HepG2 (cell line): Measurements from ENCODE around the gene SLC35D2. TPM values are rescaled to one million over a fixed set of nuclear protein-coding genes. Genes with fewer than 3 reads are reported as not detected.
A peak's percentile ranks its signal among the peaks of the same experiment; 100 is the strongest.

Experiments
- ATM ChIP-seq: fragments of 450-650 bp; IDR thresholded peaks from 2 replicates; pipeline ENCODE4 v1.7.1; 2017; ENCODE audit warnings: mild to moderate bottlenecking, borderline replicate concordance
- DNMT1 ChIP-seq: sonication (generic); formaldehyde crosslinking; IDR thresholded peaks from 2 replicates; pipeline ENCODE4 v1.5.1; 2020; ENCODE audit warnings: mild to moderate bottlenecking, missing genetic modification reagents
- ESRRA ChIP-seq: sonication (generic); formaldehyde crosslinking; IDR thresholded peaks from 2 replicates; pipeline ENCODE4 v1.5.1; 2020; ENCODE audit warnings: mild to moderate bottlenecking, low read depth, missing genetic modification reagents
- HNF4G ChIP-seq, 2 experiments: sonication (generic) in 1 of 2; formaldehyde crosslinking in 1 of 2; IDR thresholded peaks; 2 replicates each; pipeline versions ENCODE4 v1.4.0 to v1.6.1; 2011 to 2020; ENCODE audit warnings: borderline replicate concordance in 2 of 2, low read depth in 2 of 2, mild to moderate bottlenecking in 2 of 2, low read length in 1 of 2, missing genetic modification reagents in 1 of 2, moderate library complexity in 1 of 2
- NR2F6 ChIP-seq, 2 experiments: IDR thresholded peaks; 2 replicates each; pipeline ENCODE4 v1.6.1; 2016; ENCODE audit warnings: antibody characterized with exemption in 1 of 2, mild to moderate bottlenecking in 1 of 2
- RAD21 ChIP-seq: fragments of 450-650 bp; formaldehyde crosslinking; IDR thresholded peaks from 2 replicates; pipeline ENCODE4 v1.5.0; 2020; ENCODE audit warnings: mild to moderate bottlenecking
- RFXANK ChIP-seq: IDR thresholded peaks from 2 replicates; pipeline ENCODE4 v1.6.1; 2016
- SNRNP70 ChIP-seq: fragments of 200-400 bp; formaldehyde crosslinking; IDR thresholded peaks from 2 replicates; pipeline ENCODE4 v1.6.1; 2017; ENCODE audit warnings: mild to moderate bottlenecking, low read depth, low read length, moderate library complexity
- TRAFD1 ChIP-seq: sonication (generic); formaldehyde crosslinking; IDR thresholded peaks from 2 replicates; pipeline ENCODE4 v1.5.1; 2020; ENCODE audit warnings: missing genetic modification reagents, mild to moderate bottlenecking, borderline replicate concordance
- ZMYM4 ChIP-seq: sonication (generic); formaldehyde crosslinking; IDR thresholded peaks from 2 replicates; pipeline ENCODE4 v1.8.1; 2023; ENCODE audit warnings: mild to moderate bottlenecking, missing genetic modification reagents
- ZNF12 ChIP-seq: sonication (generic); formaldehyde crosslinking; IDR thresholded peaks from 2 replicates; pipeline ENCODE4 v1.5.0; 2020; ENCODE audit warnings: missing genetic modification reagents
- ZNF264 ChIP-seq: sonication (generic); formaldehyde crosslinking; IDR thresholded peaks from 2 replicates; pipeline ENCODE4 v1.4.0; 2020; ENCODE audit warnings: missing genetic modification reagents
- ZNF326 ChIP-seq: sonication (generic); formaldehyde crosslinking; IDR thresholded peaks from 2 replicates; pipeline ENCODE4 v1.4.0; 2020; ENCODE audit warnings: missing genetic modification reagents, borderline replicate concordance
- ZNF577 ChIP-seq: sonication (generic); formaldehyde crosslinking; IDR thresholded peaks from 2 replicates; pipeline ENCODE4 v1.4.0; 2020; ENCODE audit warnings: mild to moderate bottlenecking, low read depth, missing genetic modification reagents, borderline replicate concordance
- ZNF761 ChIP-seq: sonication (generic); formaldehyde crosslinking; conservative IDR thresholded peaks from 2 replicates; pipeline ENCODE4 v1.4.0; 2020; ENCODE audit warnings: mild to moderate bottlenecking, missing genetic modification reagents
- ZNF839 ChIP-seq: sonication (generic); formaldehyde crosslinking; IDR thresholded peaks from 2 replicates; pipeline ENCODE4 v1.4.0; 2020; ENCODE audit warnings: missing genetic modification reagents, mild to moderate bottlenecking, borderline replicate concordance
- polyA plus RNA-seq, 8 experiments: library from polyadenylated mRNA; depleted of rRNA in 3 of 8; stranded (reverse) in 7 of 8; unstranded in 1 of 8; fragments of >200 nt; fragmentation: Illumina TruSeq in 4 of 8; extraction: Trizol in 4 of 8; gene quantifications; 2 replicates each; pipeline versions ENCODE4 v1.2.1 to v1.2.3, GENCODE V29; 2011 to 2016; ENCODE audit warnings: low read depth in 4 of 8, missing spikeins in 1 of 8, mixed read lengths in 1 of 8; ENCODE audit not compliant: insufficient read depth in 1 of 8
- total RNA-seq, 5 experiments: library from RNA; depleted of rRNA; stranded (reverse); fragments of >200 nt; fragmentation: Illumina TruSeq; extraction: Trizol; gene quantifications; 2 replicates each; pipeline ENCODE4 v1.2.3, GENCODE V29; 2016; ENCODE audit warnings: low read depth in 1 of 5
- TF ChIP-seq, protein P1 (sequence below): IDR thresholded peaks from 2 replicates; pipeline ENCODE4 v1.6.1; 2012; ENCODE audit warnings: inconsistent platforms
- TF ChIP-seq, protein P2 (sequence below): sonication (generic); formaldehyde crosslinking; IDR thresholded peaks from 2 replicates; pipeline ENCODE4 v1.4.0; 2020; ENCODE audit warnings: mild to moderate bottlenecking, low read depth, missing genetic modification reagents
- TF ChIP-seq, protein P3 (sequence below): sonication (generic); formaldehyde crosslinking; conservative IDR thresholded peaks from 2 replicates; pipeline ENCODE4 v1.4.0; 2020; ENCODE audit warnings: missing genetic modification reagents
- TF ChIP-seq, protein P4 (sequence below), 2 experiments: sonication (generic) in 1 of 2; formaldehyde crosslinking in 1 of 2; IDR thresholded peaks; 2 replicates each; pipeline versions ENCODE4 v1.4.0 to v1.6.1; 2016 to 2020; ENCODE audit warnings: borderline replicate concordance in 1 of 2, low read depth in 1 of 2, mild to moderate bottlenecking in 1 of 2, missing genetic modification reagents in 1 of 2

SLC35D2 gene
- total and polyA plus RNA-seq, 2 of the 13 experiments (the other 11 are each of a cell fraction or from before 2014, with no cell fraction given): 96.2 to 103 TPM

- TF ChIP-seq ESRRA (0 out of 2 replicates have a peak, but pooled peaks have one; percentile 47), ZNF326 (CRISPR knock-in tag) (no peak), ZNF577 (CRISPR knock-in tag) (no peak), TRAFD1 (no peak), RFXANK (no peak), ZNF12 (CRISPR knock-in tag) (no peak), ZNF839 (CRISPR knock-in tag) (no peak), HNF4G (IDR thresholded peaks at IDR 0.05; ENCODE audit: borderline replicate concordance, low read depth, low read length) (peak; percentile 30; the same call in 1 of the 2 replicates), HNF4G (CRISPR knock-in tag; IDR thresholded peaks at IDR 0.05; ENCODE audit: borderline replicate concordance, low read depth) (no peak; the same call in 1 of the 2 replicates), ZNF761 (0 out of 2 replicates have a peak, but pooled peaks have one; percentile 74), ATM (no peak), DNMT1 (CRISPR knock-in tag) (no peak), ZNF264 (CRISPR knock-in tag) (0 out of 2 replicates have a peak, but pooled peaks have one; percentile 52), RAD21 (CRISPR knock-in tag) (no peak), ZMYM4 (CRISPR knock-in tag) (peak; percentile 58), SNRNP70 (no peak), NR2F6 (IDR thresholded peaks at IDR 0.05) (peak; percentile 85), NR2F6 (CRISPR knock-in tag; IDR thresholded peaks at IDR 0.05) (peak; percentile 92)
- TF ChIP-seq, protein P1, sequence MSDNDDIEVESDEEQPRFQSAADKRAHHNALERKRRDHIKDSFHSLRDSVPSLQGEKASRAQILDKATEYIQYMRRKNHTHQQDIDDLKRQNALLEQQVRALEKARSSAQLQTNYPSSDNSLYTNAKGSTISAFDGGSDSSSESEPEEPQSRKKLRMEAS: peak; percentile 57
- TF ChIP-seq, protein P2, sequence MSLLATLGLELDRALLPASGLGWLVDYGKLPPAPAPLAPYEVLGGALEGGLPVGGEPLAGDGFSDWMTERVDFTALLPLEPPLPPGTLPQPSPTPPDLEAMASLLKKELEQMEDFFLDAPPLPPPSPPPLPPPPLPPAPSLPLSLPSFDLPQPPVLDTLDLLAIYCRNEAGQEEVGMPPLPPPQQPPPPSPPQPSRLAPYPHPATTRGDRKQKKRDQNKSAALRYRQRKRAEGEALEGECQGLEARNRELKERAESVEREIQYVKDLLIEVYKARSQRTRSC (CRISPR knock-in tag): no peak
- TF ChIP-seq, protein P3, sequence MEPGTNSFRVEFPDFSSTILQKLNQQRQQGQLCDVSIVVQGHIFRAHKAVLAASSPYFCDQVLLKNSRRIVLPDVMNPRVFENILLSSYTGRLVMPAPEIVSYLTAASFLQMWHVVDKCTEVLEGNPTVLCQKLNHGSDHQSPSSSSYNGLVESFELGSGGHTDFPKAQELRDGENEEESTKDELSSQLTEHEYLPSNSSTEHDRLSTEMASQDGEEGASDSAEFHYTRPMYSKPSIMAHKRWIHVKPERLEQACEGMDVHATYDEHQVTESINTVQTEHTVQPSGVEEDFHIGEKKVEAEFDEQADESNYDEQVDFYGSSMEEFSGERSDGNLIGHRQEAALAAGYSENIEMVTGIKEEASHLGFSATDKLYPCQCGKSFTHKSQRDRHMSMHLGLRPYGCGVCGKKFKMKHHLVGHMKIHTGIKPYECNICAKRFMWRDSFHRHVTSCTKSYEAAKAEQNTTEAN: 0 out of 2 replicates have a peak, but pooled peaks have one; percentile 63
- TF ChIP-seq, protein P4, sequence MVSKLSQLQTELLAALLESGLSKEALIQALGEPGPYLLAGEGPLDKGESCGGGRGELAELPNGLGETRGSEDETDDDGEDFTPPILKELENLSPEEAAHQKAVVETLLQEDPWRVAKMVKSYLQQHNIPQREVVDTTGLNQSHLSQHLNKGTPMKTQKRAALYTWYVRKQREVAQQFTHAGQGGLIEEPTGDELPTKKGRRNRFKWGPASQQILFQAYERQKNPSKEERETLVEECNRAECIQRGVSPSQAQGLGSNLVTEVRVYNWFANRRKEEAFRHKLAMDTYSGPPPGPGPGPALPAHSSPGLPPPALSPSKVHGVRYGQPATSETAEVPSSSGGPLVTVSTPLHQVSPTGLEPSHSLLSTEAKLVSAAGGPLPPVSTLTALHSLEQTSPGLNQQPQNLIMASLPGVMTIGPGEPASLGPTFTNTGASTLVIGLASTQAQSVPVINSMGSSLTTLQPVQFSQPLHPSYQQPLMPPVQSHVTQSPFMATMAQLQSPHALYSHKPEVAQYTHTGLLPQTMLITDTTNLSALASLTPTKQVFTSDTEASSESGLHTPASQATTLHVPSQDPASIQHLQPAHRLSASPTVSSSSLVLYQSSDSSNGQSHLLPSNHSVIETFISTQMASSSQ (IDR thresholded peaks at IDR 0.05; ENCODE audit: low read depth): peak; percentile 89
- TF ChIP-seq, protein P4 (CRISPR knock-in tag; IDR thresholded peaks at IDR 0.05; ENCODE audit: borderline replicate concordance): peak; percentile 95
These were observed 37.1 kb upstream of the SLC35D2 start (continued) for GRCh38 chr9:96420468-96421219.
